ENCODE data around the gene NOL3.
A peak's percentile ranks its signal among the peaks of the same experiment; 100 is the strongest.

NOL3 gene

DNA sequence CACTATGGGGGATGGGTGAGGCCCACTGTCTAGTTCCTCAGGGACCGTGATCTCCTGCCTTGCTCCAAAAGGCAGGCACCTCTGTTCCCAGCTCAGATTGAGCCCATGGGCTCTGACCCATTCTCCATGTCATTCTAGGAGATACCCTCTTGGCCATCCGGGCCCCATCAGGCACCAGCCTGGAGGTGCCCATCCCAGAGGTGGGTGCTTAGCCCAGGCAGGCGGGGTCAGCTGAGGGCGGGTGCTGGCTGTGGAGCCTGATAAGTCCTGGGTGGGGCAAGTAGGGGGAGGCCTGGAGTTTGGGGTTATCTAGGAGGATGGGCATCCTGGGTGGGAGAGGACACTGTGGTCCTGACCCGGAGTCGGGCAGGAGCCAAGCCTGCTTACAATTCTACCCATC, 23.9 kb downstream of the NOL3 start:
- H3K79me1 ChIP-seq (replicated peaks; ENCODE audit: low read length, poor library complexity, severe bottlenecking) = peaks cover 30% of the 10 kb centered on the region
- no peak overlapping the region for H2BK12ac ChIP-seq (ENCODE audit: low read length in 2 of 2)
- DNase-seq = no peak
- H3K27ac ChIP-seq (ENCODE audit: low read length, poor library complexity, severe bottlenecking) = no peak overlapping the region
- H3K4ac ChIP-seq (ENCODE audit: low read depth in 1 of 2, low read length in 2 of 2) = no peak overlapping the region
- H2AFZ ChIP-seq (ENCODE audit: low read depth, low read length) = no peak overlapping the region
- H4K91ac ChIP-seq (ENCODE audit: low read length) = no peak overlapping the region
- H3K4me1 ChIP-seq (ENCODE audit: control insufficient read depth, insufficient read depth, low read depth, low read length) = peaks cover 36% of the 10 kb centered on the region
- peak overlapping the region in 1 of 2 experiments; percentile 99 for H3K4me3 ChIP-seq (ENCODE audit: insufficient read depth in 1 of 2, low read depth in 1 of 2, low read length in 2 of 2)
- no peak overlapping the region for H4K8ac ChIP-seq (ENCODE audit: low read length)
- no peak overlapping the region for H3K4me2 ChIP-seq (ENCODE audit: low read length, poor library complexity, severe bottlenecking)
- H2AK5ac ChIP-seq (ENCODE audit: low read length, severe bottlenecking) = no peak overlapping the region
- H3K18ac ChIP-seq (ENCODE audit: low read depth in 1 of 2, low read length in 2 of 2) = no peak overlapping the region
- H3K27me3 ChIP-seq (ENCODE audit: control insufficient read depth in 1 of 2, insufficient read depth in 1 of 2, low read length in 2 of 2) = no peaks in the 10 kb centered on the region
- H2BK5ac ChIP-seq (ENCODE audit: low read depth, low read length, poor library complexity, severe bottlenecking) = no peak overlapping the region
- H3K14ac ChIP-seq (ENCODE audit: low read length in 2 of 2) = no peak overlapping the region
- WGBS = 100% methylated on average over 4 of the region's 6 CpGs
- H2BK15ac ChIP-seq (ENCODE audit: low read depth, poor library complexity, severe bottlenecking) = no peak overlapping the region
- no peak overlapping the region for H3K23ac ChIP-seq (ENCODE audit: low read length in 2 of 2)
- H3K9ac ChIP-seq (ENCODE audit: low read length) = peak overlapping the region; percentile 98
- no peak overlapping the region for H2BK120ac ChIP-seq (ENCODE audit: low read depth, low read length)
- H3K9me3 ChIP-seq (ENCODE audit: control insufficient read depth, low read length) = no peaks in the 10 kb centered on the region
- peaks cover 56 to 59% of the 10 kb centered on the region in 2 experiments for H3K36me3 ChIP-seq (ENCODE audit: control insufficient read depth in 1 of 2, insufficient read depth in 2 of 2, low read depth in 1 of 2, low read length in 2 of 2)

- Histone ChIP-seq H2AK5ac (ENCODE audit: low read length, severe bottlenecking) (no peak overlapping the region), H4K8ac (ENCODE audit: low read length) (no peak overlapping the region), H2BK15ac (ENCODE audit: low read depth, poor library complexity, severe bottlenecking) (no peak overlapping the region), H2BK5ac (ENCODE audit: low read depth, low read length, poor library complexity, severe bottlenecking) (no peak overlapping the region), H3K36me3 (ENCODE audit: control insufficient read depth in 1 of 2, insufficient read depth in 2 of 2, low read depth in 1 of 2, low read length in 2 of 2) (peaks cover 56 to 74% of the 10 kb centered on the region in 2 experiments), H2AFZ (ENCODE audit: low read depth, low read length) (no peak overlapping the region), H3K4me1 (ENCODE audit: control insufficient read depth, insufficient read depth, low read depth, low read length) (peaks cover 31% of the 10 kb centered on the region), H3K9ac (ENCODE audit: low read length) (no peak overlapping the region), H3K14ac (ENCODE audit: low read length in 2 of 2) (no peak overlapping the region), H3K27me3 (ENCODE audit: control insufficient read depth in 1 of 2, insufficient read depth in 1 of 2, low read length in 2 of 2) (no peaks in the 10 kb centered on the region), H4K91ac (ENCODE audit: low read length) (no peak overlapping the region), H2BK12ac (ENCODE audit: low read length in 2 of 2) (no peak overlapping the region), H2BK120ac (ENCODE audit: low read depth, low read length) (no peak overlapping the region), H3K4ac (ENCODE audit: low read depth in 1 of 2, low read length in 2 of 2) (no peak overlapping the region), H3K27ac (ENCODE audit: low read length, poor library complexity, severe bottlenecking) (no peak overlapping the region), H3K79me1 (replicated peaks; ENCODE audit: low read length, poor library complexity, severe bottlenecking) (peaks cover 35% of the 10 kb centered on the region), H3K18ac (ENCODE audit: low read depth in 1 of 2, low read length in 2 of 2) (no peak overlapping the region), H3K4me3 (ENCODE audit: insufficient read depth in 1 of 2, low read depth in 1 of 2, low read length in 2 of 2) (no peak overlapping the region), H3K4me2 (ENCODE audit: low read length, poor library complexity, severe bottlenecking) (no peak overlapping the region), H3K9me3 (ENCODE audit: control insufficient read depth, low read length) (no peaks in the 10 kb centered on the region), H3K23ac (ENCODE audit: low read length in 2 of 2) (no peak overlapping the region)
- WGBS = 86% methylated on average over 5 of the region's 5 CpGs
- no peak for DNase-seq
Measured at GRCh38 chr16:67195676-67196075, 25.3 kb downstream of the NOL3 start.

- whole genome bisulfite sequencing = 100% methylated on average over 1 of the region's 1 CpG
- no peak overlapping the region for H3K18ac ChIP-seq (ENCODE audit: low read depth in 1 of 2, low read length in 2 of 2)
Measured at GRCh38 chr16:67196881-67197280, 26.5 kb downstream of the NOL3 start.

GRCh38 chr16:67197704-67198103, 27.4 kb downstream of the NOL3 start:
- H3K36me3 ChIP-seq (ENCODE audit: control insufficient read depth in 1 of 2, insufficient read depth in 2 of 2, low read depth in 1 of 2, low read length in 2 of 2) = peaks cover 59 to 92% of the 10 kb centered on the region in 2 experiments
- no peak for DNase-seq
- H3K79me1 ChIP-seq (replicated peaks; ENCODE audit: low read length, poor library complexity, severe bottlenecking) = peaks cover 37% of the 10 kb centered on the region
- H3K4me1 ChIP-seq (ENCODE audit: control insufficient read depth, insufficient read depth, low read depth, low read length) = peaks cover 28% of the 10 kb centered on the region
- no peak overlapping the region for H3K27ac ChIP-seq (ENCODE audit: low read length, poor library complexity, severe bottlenecking)
- H3K4me3 ChIP-seq (ENCODE audit: insufficient read depth in 1 of 2, low read depth in 1 of 2, low read length in 2 of 2) = no peak overlapping the region
- no peak overlapping the region for H3K18ac ChIP-seq (ENCODE audit: low read depth in 1 of 2, low read length in 2 of 2)
- peak overlapping the region; percentile 25 for H3K9ac ChIP-seq (ENCODE audit: low read length)
- WGBS = 91% methylated on average over 6 of the region's 6 CpGs
- H2BK12ac ChIP-seq (ENCODE audit: low read length in 2 of 2) = no peak overlapping the region
- H2AFZ ChIP-seq (ENCODE audit: low read depth, low read length) = no peak overlapping the region
- no peak overlapping the region for H3K4ac ChIP-seq (ENCODE audit: low read depth in 1 of 2, low read length in 2 of 2)
- no peak overlapping the region for H2BK5ac ChIP-seq (ENCODE audit: low read depth, low read length, poor library complexity, severe bottlenecking)
- no peak overlapping the region for H3K14ac ChIP-seq (ENCODE audit: low read length in 2 of 2)
- no peak overlapping the region for H2AK5ac ChIP-seq (ENCODE audit: low read length, severe bottlenecking)
- no peak overlapping the region for H3K4me2 ChIP-seq (ENCODE audit: low read length, poor library complexity, severe bottlenecking)
- no peak overlapping the region for H4K8ac ChIP-seq (ENCODE audit: low read length)
- no peak overlapping the region for H3K23ac ChIP-seq (ENCODE audit: low read length in 2 of 2)
- H2BK15ac ChIP-seq (ENCODE audit: low read depth, poor library complexity, severe bottlenecking) = no peak overlapping the region
- H3K27me3 ChIP-seq (ENCODE audit: control insufficient read depth in 1 of 2, insufficient read depth in 1 of 2, low read length in 2 of 2) = no peaks in the 10 kb centered on the region
- H2BK120ac ChIP-seq (ENCODE audit: low read depth, low read length) = no peak overlapping the region
- H4K91ac ChIP-seq (ENCODE audit: low read length) = no peak overlapping the region
- H3K9me3 ChIP-seq (ENCODE audit: control insufficient read depth, low read length) = no peaks in the 10 kb centered on the region

More at GRCh38 chr16:67196881-67197280, 26.5 kb downstream of the NOL3 start:
- H3K27me3 ChIP-seq (ENCODE audit: control insufficient read depth in 1 of 2, insufficient read depth in 1 of 2, low read length in 2 of 2) = no peaks in the 10 kb centered on the region
- peaks cover 37% of the 10 kb centered on the region for H3K79me1 ChIP-seq (replicated peaks; ENCODE audit: low read length, poor library complexity, severe bottlenecking)
- no peak overlapping the region for H3K4ac ChIP-seq (ENCODE audit: low read depth in 1 of 2, low read length in 2 of 2)
- no peak for DNase-seq
- H3K4me3 ChIP-seq (ENCODE audit: insufficient read depth in 1 of 2, low read depth in 1 of 2, low read length in 2 of 2) = no peak overlapping the region
- no peak overlapping the region for H2BK5ac ChIP-seq (ENCODE audit: low read depth, low read length, poor library complexity, severe bottlenecking)
- H3K4me1 ChIP-seq (ENCODE audit: control insufficient read depth, insufficient read depth, low read depth, low read length) = peaks cover 28% of the 10 kb centered on the region
- H2BK12ac ChIP-seq (ENCODE audit: low read length in 2 of 2) = no peak overlapping the region
- no peaks in the 10 kb centered on the region for H3K9me3 ChIP-seq (ENCODE audit: control insufficient read depth, low read length)
- no peak overlapping the region for H4K91ac ChIP-seq (ENCODE audit: low read length)
- no peak overlapping the region for H3K14ac ChIP-seq (ENCODE audit: low read length in 2 of 2)
- no peak overlapping the region for H3K4me2 ChIP-seq (ENCODE audit: low read length, poor library complexity, severe bottlenecking)
- H3K36me3 ChIP-seq (ENCODE audit: control insufficient read depth in 1 of 2, insufficient read depth in 2 of 2, low read depth in 1 of 2, low read length in 2 of 2) = peaks cover 59 to 84% of the 10 kb centered on the region in 2 experiments
- no peak overlapping the region for H2BK15ac ChIP-seq (ENCODE audit: low read depth, poor library complexity, severe bottlenecking)
- no peak overlapping the region for H3K27ac ChIP-seq (ENCODE audit: low read length, poor library complexity, severe bottlenecking)
- no peak overlapping the region for H4K8ac ChIP-seq (ENCODE audit: low read length)
- H2AFZ ChIP-seq (ENCODE audit: low read depth, low read length) = no peak overlapping the region
- H2BK120ac ChIP-seq (ENCODE audit: low read depth, low read length) = no peak overlapping the region
- no peak overlapping the region for H3K23ac ChIP-seq (ENCODE audit: low read length in 2 of 2)
- no peak overlapping the region for H3K9ac ChIP-seq (ENCODE audit: low read length)
- no peak overlapping the region for H2AK5ac ChIP-seq (ENCODE audit: low read length, severe bottlenecking)
